Endothelial cell of umbilical vein (primary cell): ENCODE results near the gene PCDHA13. TPM values are rescaled to one million over a fixed set of nuclear protein-coding genes. Genes with fewer than 3 reads are reported as not detected.

Experiments
- BruUV-seq: library from RNA; stranded (reverse); fragments of 400-500 nt; replicated peaks from 2 replicates; lab custom pipeline; 2021; lab: Mats Ljungman, UMichigan
- CTCF ChIA-PET: fragments of 300-600, 350-600 bp; sonication (Branson Sonifier 250); formaldehyde crosslinking; loops from one replicate; lab custom pipeline; 2021; ENCODE audit warnings: antibody characterized with exemption, inconsistent platforms; lab: Charles Lee
- POLR2A ChIA-PET: fragments of 300-600, 350-600 bp; sonication (Branson Sonifier 250); formaldehyde crosslinking; loops from one replicate; lab custom pipeline; 2021; ENCODE audit warnings: antibody characterized with exemption, inconsistent platforms; lab: Charles Lee
- DNase-seq: peaks from one replicate; pipeline ENCODE4 v3.0.0-alpha.2; 2011; ENCODE audit warnings: low read depth, low spot score
- FAIRE-seq: peaks from 2 replicates; lab custom pipeline; 2011; peaks lifted over from hg19 to GRCh38; lab: Jason Lieb, UNC
- H2AFZ ChIP-seq: 2 replicates; pipeline ENCODE4 v1.6.0; 2012; ENCODE audit warnings: low read depth, low read length, control low read depth, inconsistent platforms
- H3K27ac ChIP-seq: 2 replicates; pipeline ENCODE4 v1.5.1; 2011; ENCODE audit warnings: low read depth, mild to moderate bottlenecking, control low read depth, low read length, moderate library complexity; ENCODE audit not compliant: insufficient read depth
- H3K27me3 ChIP-seq, 2 experiments: 2 replicates each; pipeline versions ENCODE4 v1.6.0 to v1.6.1; 2011; ENCODE audit warnings: low read length in 2 of 2, mixed read lengths in 1 of 2; ENCODE audit not compliant: control insufficient read depth in 2 of 2, insufficient read depth in 2 of 2
- H3K36me3 ChIP-seq, 2 experiments: 2 replicates in 1 of 2; 3 replicates in 1 of 2; pipeline ENCODE4 v1.5.1; 2011; ENCODE audit warnings: low read length in 2 of 2, mild to moderate bottlenecking in 1 of 2, moderate library complexity in 1 of 2; ENCODE audit not compliant: control insufficient read depth in 2 of 2, insufficient read depth in 2 of 2; ENCODE audit errors: extremely low read depth in 1 of 2
- H3K4me1 ChIP-seq: 3 replicates; pipeline ENCODE4 v1.5.1; 2011; ENCODE audit warnings: mild to moderate bottlenecking, low read length; ENCODE audit not compliant: control insufficient read depth, insufficient read depth; ENCODE audit errors: extremely low read depth
- H3K4me2 ChIP-seq: 2 replicates; pipeline ENCODE4 v1.6.1; 2011; ENCODE audit warnings: low read length, control low read depth, mixed read lengths; ENCODE audit not compliant: insufficient read depth
- H3K4me3 ChIP-seq, 3 experiments: fragments of 200-600 bp in 1 of 3; sonication (generic), shearing (Covaris generic) in 1 of 3; replicated peaks in 1 of 3; 2 replicates each; pipeline ENCODE4 v1.5.1; 2011 to 2016; ENCODE audit warnings: control low read depth in 3 of 3, low read length in 3 of 3, mild to moderate bottlenecking in 2 of 3, inconsistent platforms in 1 of 3, low read depth in 1 of 3, moderate library complexity in 1 of 3; ENCODE audit not compliant: insufficient read depth in 1 of 3
- H3K79me2 ChIP-seq: 2 replicates; pipeline ENCODE4 v1.6.0; 2012; ENCODE audit warnings: low read length, inconsistent platforms; ENCODE audit not compliant: control insufficient read depth, insufficient read depth
- H3K9ac ChIP-seq: replicated peaks from 2 replicates; pipeline ENCODE3; 2011; ENCODE audit warnings: low read length, control low read depth; ENCODE audit not compliant: insufficient read depth; ENCODE audit errors: extremely low read depth
- H3K9me1 ChIP-seq: replicated peaks from 3 replicates; pipeline ENCODE4 v1.6.0; 2011; ENCODE audit warnings: mild to moderate bottlenecking, low read length; ENCODE audit not compliant: control insufficient read depth, insufficient read depth; ENCODE audit errors: extremely low read depth
- H3K9me3 ChIP-seq: replicated peaks from 2 replicates; pipeline ENCODE4 v1.5.1; 2012; ENCODE audit warnings: low read length, inconsistent platforms; ENCODE audit not compliant: control insufficient read depth, insufficient read depth
- H4K20me1 ChIP-seq: replicated peaks from 2 replicates; pipeline ENCODE3; 2011; ENCODE audit warnings: mild to moderate bottlenecking, low read length; ENCODE audit not compliant: control insufficient read depth, insufficient read depth; ENCODE audit errors: extremely low read depth
- CTCF ChIP-seq, 2 donors: IDR thresholded peaks; 1 replicate in 1 of 2; 2 replicates in 1 of 2; pipeline ENCODE4 v1.5.1; 2011; ENCODE audit warnings: low read length in 2 of 2, mild to moderate bottlenecking in 2 of 2, moderate library complexity in 2 of 2, control low read depth in 1 of 2, inconsistent platforms in 1 of 2, low read depth in 1 of 2; ENCODE audit not compliant: insufficient read depth in 1 of 2; ENCODE audit errors: extremely low read depth in 1 of 2
- EZH2 ChIP-seq: IDR thresholded peaks from 2 replicates; pipeline ENCODE4 v1.6.1; 2012; ENCODE audit warnings: borderline replicate concordance, low read depth, mild to moderate bottlenecking, moderate library complexity, low read length, inconsistent platforms; ENCODE audit not compliant: severe bottlenecking
- FOS ChIP-seq: IDR thresholded peaks from 2 replicates; pipeline ENCODE4 v1.6.1; 2011; ENCODE audit warnings: mild to moderate bottlenecking, low read length, moderate library complexity, borderline replicate concordance; ENCODE audit not compliant: insufficient read depth
- GATA2 ChIP-seq: IDR thresholded peaks from 2 replicates; pipeline ENCODE4 v1.7.0; 2011; ENCODE audit warnings: low read depth, mild to moderate bottlenecking, moderate library complexity, mixed read lengths, low read length; ENCODE audit not compliant: insufficient read length, insufficient read depth
- JUN ChIP-seq: IDR thresholded peaks from 2 replicates; pipeline ENCODE4 v1.6.1; 2011; ENCODE audit warnings: borderline replicate concordance, low read depth; ENCODE audit not compliant: insufficient read length, insufficient read depth
- MAX ChIP-seq: IDR thresholded peaks from 2 replicates; pipeline ENCODE4 v1.6.1; 2011; ENCODE audit not compliant: insufficient read depth, insufficient read length
- MYC ChIP-seq: IDR thresholded peaks from one replicate; pipeline ENCODE4 v1.6.1; 2011; ENCODE audit warnings: mild to moderate bottlenecking, low read depth, low read length
- POLR2A ChIP-seq: IDR thresholded peaks from 2 replicates; pipeline ENCODE4 v1.6.1; 2012; ENCODE audit warnings: low read depth, mild to moderate bottlenecking, control low read depth, low read length
- POLR2AphosphoS5 ChIP-seq: IDR thresholded peaks from 2 replicates; pipeline ENCODE4 v1.6.1; 2012; ENCODE audit warnings: low read depth, mild to moderate bottlenecking, control low read depth, low read length, moderate library complexity; ENCODE audit not compliant: insufficient read depth
- dilution Hi-C: fragments of 300-500 bp; cut with MboI; formaldehyde crosslinking; loops from one replicate; pipeline ENCODE4 v1.15.0; 2019; ENCODE audit warnings: low sequenced_read_pairs; ENCODE audit not compliant: extremely low pct_ligation_motif_present
- intact Hi-C: fragments of 100-400 bp; cut with micrococcal nuclease; formaldehyde crosslinking; loops from one replicate; pipeline ENCODE4 v1.10.0; 2022
- polyA plus RNA-seq, 4 experiments: library from polyadenylated mRNA; depleted of rRNA in 3 of 4; stranded (reverse) in 3 of 4; unstranded in 1 of 4; fragments of >200 nt; gene quantifications; 2 replicates each; pipeline versions ENCODE4 v1.2.1 to v1.2.3, GENCODE V29; 2011 to 2012; ENCODE audit warnings: missing spikeins in 1 of 4
- total RNA-seq: library from RNA; stranded (reverse); gene quantifications from 2 replicates; pipeline ENCODE4 v1.2.3, GENCODE V29; 2021

Gene PCDHA13
- total and polyA plus RNA-seq, 2 donors (not counting 3 experiments of a cell fraction or from before 2014, with no cell fraction given) = not detected

- BruUV-seq = no TSS peak
- Histone ChIP-seq H3K27me3 (peaks cover 0 to 7% of the 10 kb centered on the region in 2 experiments), H3K4me1 (no peaks in the 10 kb centered on the region), H3K4me3 (no peak overlapping the region), H4K20me1 (no peaks in the 10 kb centered on the region), H3K9ac (no peak overlapping the region), H3K36me3 (no peaks in the 10 kb centered on the region), H3K9me1 (no peaks in the 10 kb centered on the region), H2AFZ (no peak overlapping the region), H3K27ac (no peak overlapping the region), H3K9me3 (no peaks in the 10 kb centered on the region), H3K4me2 (no peak overlapping the region), H3K79me2 (no peaks in the 10 kb centered on the region)
- POLR2A ChIA-PET = no interaction called here
- intact Hi-C loops (loop anchor here (1.0 to 5.0 kb wide), 2 partner anchors 45 to 159 kb away; partner anchors contain the start of gene PCDHAC1), dilution Hi-C loops (no loop called here)
- FAIRE-seq (no peak), DNase-seq (no peak)
- CTCF ChIA-PET = interaction anchor here (2.2 kb wide), 1 partner anchor 158 kb away, joined by 12 read pairs; no protein-coding TSS in a partner anchor
- TF ChIP-seq GATA2 (no peak), JUN (no peak), MAX (no peak), CTCF (IDR thresholded peaks at IDR 0.05; ENCODE audit: extremely low read depth in 1 of 2, insufficient read depth in 1 of 2, low read depth in 1 of 2, low read length in 2 of 2) (no peak), POLR2A (no peak), FOS (no peak), MYC (no peak), POLR2AphosphoS5 (no peak), EZH2 (no peak)
Measured at GRCh38 chr5:140882591-140882899, 621 bp downstream of the PCDHA13 start.
